ENCODE measurements around the gene EME1.
A peak's percentile ranks its signal among the peaks of the same experiment; 100 is the strongest.

EME1 gene

DNA sequence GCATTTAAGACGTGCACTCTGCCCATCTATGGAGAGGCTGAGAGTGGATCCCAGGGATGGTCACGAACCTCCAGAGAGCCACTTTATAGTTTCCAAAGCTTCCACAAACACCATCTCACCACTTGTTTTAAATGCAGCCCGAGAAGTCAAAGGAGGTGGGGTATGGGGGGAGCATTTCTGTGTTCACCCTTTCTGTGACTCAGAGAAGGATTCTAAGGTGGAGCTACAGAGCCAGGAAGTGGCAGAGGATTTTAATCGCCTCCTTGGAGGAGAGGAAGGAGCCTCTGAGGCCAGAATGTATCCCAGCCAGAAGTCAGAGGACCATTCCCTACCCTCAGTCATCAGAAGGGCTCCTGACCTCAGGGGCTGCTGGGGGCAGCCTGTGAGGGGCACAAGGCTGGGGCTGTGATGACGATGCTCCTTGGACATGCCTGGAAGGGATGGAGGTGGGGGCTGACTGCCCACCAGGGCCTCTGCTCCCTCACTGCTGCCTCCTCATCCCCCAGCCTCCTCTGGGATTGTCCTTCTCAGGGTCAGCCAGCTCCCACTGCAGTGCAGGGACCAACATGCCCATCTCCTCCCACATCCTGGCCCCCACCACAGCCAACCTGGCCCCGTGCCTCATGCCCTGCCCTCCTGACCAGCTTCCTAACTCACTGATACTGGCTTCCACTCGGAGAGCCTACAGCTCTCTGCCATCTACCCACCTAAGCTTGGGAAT, 24.3 kb upstream of the EME1 start:
- no peak for DNase-seq

DNA sequence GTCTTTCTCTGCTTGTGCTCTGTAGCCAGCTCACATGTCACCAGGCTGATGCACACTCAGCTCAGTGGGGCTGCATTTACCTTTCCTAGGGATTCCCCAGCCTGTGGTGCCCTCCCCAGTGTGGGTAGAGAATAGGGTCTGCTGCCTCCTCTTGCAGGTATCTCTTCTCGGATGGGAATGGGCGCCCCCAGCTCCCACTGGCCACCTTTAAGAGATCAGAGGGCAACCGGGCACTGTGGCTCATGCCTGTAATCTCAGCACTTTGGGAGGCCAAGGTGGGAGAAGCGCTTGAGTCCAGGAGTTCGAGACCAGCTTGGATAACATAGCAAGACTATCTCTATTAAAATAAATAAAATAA, 23.8 kb upstream of the EME1 start:
- no peak for DNase-seq

DNA sequence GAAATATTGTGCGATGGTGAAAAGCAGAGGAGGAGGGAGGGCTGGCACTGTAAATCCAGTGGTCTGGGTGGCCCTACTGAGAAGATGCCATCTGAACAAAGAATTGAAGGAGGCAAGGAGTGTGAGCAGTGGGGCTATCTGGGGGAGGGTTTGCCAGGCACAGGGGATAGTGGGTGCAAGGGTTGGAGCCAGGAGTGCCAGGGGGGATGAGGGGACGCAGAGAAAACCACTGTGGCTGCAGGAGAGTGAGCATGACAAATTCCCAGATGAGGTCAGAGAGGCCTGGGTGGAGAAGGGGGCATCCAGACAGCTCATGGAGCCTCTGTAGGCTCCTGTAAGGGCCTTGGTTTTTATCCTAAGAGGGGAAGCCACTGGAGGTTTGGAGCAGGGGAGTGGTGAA, 22.3 kb upstream of the EME1 start:
- DNase-seq: no peak

- DNase-seq: no peak
These were observed 20.8 kb upstream of the EME1 start for GRCh38 chr17:50352072-50352692.

GRCh38 chr17:50352693-50353599, 20.1 kb upstream of the EME1 start:
- no peak for DNase-seq

DNA sequence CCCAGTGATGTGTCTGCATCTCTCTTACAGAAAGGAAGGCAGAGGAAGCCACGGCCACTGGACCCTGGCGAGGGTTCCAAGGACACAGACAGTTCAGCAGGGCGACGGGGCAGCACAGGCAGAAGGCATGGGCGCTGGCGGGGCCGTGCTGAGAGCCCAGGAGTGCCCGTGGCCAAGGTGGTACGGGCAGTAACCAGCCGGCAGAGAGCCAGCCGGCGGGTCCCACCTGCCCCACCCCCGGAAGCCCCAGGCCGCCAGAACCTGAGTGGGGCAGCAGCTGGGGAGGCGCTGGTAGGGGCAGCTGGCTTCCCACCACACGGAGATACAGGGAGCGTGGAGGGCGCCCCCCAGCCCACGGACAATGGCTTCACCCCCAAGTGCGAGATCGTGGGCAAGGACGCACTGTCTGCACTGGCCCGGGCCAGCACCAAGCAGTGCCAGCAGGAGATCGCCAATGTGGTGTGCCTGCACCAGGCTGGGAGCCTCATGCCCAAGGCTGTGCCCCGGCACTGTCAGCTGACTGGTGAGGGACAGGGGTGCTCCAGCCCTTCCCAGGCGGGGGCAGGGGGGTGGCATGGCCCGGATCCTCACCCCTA, 19.3 kb upstream of the EME1 start:
- DNase-seq: no peak

DNA sequence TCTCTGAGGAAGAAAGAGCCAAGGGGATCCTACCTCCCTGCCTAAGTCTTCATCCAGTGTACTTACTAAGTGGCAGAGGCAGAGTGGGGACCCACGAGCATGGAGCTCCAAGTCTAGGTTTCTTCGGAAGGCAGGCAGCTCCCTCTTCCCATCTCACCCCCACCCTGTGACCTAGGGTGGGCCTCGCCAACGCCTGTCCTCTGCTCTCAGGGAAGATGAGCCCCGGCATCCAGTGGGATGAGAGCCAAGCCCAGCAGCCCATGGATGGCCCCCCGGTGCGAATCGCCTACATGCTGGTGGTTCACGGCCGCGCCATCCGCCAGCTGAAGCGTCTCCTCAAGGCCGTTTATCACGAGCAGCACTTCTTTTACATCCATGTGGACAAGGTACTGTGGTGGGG, 18.8 kb upstream of the EME1 start:
- no peak for DNase-seq

DNA sequence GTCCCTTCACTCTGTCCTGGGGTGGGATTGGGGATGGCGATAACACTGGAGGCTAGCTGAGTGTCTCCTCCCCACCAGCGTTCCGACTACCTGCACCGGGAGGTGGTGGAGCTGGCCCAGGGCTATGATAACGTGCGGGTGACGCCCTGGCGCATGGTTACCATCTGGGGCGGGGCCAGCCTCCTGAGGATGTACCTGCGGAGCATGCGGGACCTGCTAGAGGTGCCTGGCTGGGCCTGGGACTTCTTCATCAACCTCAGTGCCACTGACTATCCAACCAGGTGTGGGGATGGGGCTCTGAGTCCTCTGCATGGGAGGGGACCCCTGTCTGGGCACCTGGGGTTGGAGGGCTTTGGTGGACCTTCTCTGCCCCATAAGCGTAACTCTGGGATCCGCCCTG, 18.3 kb upstream of the EME1 start:
- no peak for DNase-seq

DNA sequence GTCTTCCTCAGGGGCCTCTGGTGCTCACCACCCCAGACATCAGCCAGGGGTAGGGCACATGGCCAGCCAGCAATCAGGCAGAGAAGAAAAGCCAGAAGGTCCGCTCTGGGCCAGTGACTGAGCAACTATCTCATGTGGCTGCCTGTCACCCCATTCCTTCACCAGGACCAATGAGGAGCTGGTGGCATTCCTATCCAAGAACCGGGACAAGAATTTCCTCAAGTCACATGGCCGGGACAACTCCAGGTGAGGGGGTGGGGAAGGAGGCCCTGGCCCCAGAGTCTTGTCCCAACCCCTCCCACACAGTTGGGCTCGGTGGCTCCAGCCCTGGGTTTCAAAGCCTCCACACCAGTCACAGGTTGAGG, 17.7 kb upstream of the EME1 start:
- no peak for DNase-seq

- no peak for DNase-seq
These were observed 17.2 kb upstream of the EME1 start for GRCh38 chr17:50355701-50356341.

DNA sequence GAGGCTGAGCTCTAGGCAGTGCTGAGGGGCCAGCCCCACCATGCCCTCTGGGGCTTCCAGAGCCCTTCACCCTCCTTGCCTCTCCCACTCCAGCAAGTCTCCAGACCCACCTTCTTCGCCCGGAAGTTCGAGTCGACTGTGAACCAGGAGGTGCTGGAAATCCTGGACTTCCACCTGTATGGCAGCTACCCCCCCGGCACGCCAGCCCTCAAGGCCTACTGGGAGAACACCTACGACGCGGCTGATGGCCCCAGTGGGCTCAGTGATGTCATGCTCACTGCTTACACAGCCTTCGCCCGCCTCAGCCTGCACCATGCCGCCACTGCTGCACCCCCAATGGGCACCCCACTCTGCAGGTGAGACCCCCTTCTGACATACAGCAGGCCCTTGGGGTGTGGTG, 16.6 kb upstream of the EME1 start:
- DNase-seq: no peak

- DNase-seq: no peak
These were observed 16.0 kb upstream of the EME1 start for GRCh38 chr17:50356892-50357510.

- DNase-seq: no peak
These were observed 14.9 kb upstream of the EME1 start for GRCh38 chr17:50358177-50358576.

DNA sequence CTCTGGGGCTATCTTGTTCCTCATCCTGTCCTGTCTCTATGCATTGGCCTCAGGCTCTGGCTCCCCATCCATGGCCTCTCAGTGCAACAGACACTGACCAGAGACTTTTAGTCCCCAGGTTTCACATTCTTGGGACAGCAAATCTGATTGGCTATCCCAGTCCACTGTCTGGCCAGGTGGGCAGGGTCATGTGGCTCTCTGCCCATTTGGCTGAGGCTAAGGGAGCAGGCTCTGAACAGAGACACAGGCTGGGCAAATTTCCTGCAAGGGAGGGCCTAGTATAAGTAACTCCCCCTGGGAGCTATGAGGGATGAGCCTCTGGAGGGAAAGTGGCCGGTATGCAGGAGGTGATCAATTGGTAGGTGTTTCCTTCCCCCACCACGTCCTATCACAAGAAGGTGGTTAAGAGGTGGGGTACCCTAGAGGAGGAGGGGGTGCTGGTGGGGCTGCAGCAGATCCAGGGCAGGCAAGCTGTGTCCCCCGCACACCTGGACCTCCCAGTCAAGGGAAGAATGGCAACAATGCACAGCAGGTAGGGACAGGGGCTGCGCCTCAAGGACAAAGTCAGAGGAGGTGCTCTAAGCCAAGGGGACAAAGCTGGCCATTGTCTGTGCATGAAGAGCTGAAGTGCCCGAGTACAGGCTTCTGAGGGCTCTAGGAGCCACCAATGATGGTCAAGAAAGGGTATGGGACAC, 13.9 kb upstream of the EME1 start:
- DNase-seq: no peak

DNA sequence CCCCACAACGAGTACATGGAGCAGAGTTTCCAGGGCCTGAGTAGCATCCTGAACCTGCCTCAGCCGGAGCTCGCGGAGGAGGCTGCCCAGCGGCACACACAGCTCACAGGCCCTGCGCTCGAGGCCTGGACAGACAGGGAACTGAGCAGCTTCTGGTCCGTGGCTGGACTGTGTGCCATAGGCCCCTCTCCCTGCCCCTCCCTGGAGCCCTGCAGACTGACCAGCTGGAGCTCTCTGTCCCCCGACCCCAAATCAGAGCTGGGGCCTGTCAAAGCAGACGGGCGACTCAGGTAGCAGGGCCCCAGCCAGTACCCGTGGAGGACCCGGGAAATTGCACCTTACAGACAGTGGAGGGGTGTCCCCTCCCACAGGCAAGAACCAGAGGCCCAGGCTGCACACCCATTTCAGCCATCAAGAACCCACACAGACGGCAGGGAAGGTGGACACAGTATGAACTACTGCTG, 13.0 kb upstream of the EME1 start:
- DNase-seq: no peak

GRCh38 chr17:50360486-50361115, 12.4 kb upstream of the EME1 start:
- DNase-seq: no peak

GRCh38 chr17:50361561-50362480, 11.2 kb upstream of the EME1 start:
- DNase-seq: peak; percentile 48 to 51

DNA sequence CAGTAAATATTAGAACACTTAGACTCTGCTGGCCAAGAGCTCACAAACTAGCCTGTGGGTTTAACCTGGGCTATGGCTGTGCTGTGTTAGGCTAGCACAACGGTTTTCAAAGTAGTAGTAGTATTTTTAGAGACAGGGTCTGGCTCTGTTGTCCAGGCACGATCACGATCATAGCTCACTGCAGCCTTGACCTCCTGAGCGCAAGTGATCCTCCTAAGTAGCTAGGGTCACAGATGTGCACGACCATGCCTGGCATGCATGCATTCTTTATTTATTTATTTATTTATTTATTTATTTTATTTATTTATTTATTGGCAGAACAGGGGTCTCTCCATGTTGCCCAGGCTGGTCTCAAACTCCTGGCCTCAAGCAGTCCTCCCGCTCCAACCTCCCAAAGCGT, 10.4 kb upstream of the EME1 start:
- no peak for DNase-seq

- no peak for DNase-seq
These were observed 9.6 kb upstream of the EME1 start for GRCh38 chr17:50363217-50364060.
